Upper lobe of right lung (tissue), 1 donor: ENCODE results near the gene C2orf49. TPM values are rescaled to one million over a fixed set of nuclear protein-coding genes. Genes with fewer than 3 reads are reported as not detected.

Experiments
- ATAC-seq: fragments of 200-7000 bp; cut with Tn5 transposase; one replicate; pipeline ENCODE4 v1.9.1; 2020; ENCODE audit warnings: mild to moderate bottlenecking, moderate library complexity
- DNase-seq: peaks from one replicate; pipeline ENCODE4 v3.0.0-alpha.2; 2020
- H3K27ac ChIP-seq: fragments of 200-600 bp; one replicate; pipeline ENCODE4 v1.8.0; 2022
- H3K27me3 ChIP-seq: fragments of 200-600 bp; one replicate; pipeline ENCODE4 v1.8.0; 2022; ENCODE audit warnings: mild to moderate bottlenecking
- H3K36me3 ChIP-seq: fragments of 200-600 bp; one replicate; pipeline ENCODE4 v1.8.0; 2022
- H3K4me1 ChIP-seq: fragments of 200-600 bp; one replicate; pipeline ENCODE4 v1.8.0; 2022
- H3K4me3 ChIP-seq: fragments of 200-600 bp; one replicate; pipeline ENCODE4 v1.8.0; 2022; ENCODE audit warnings: mild to moderate bottlenecking
- H3K9me3 ChIP-seq: fragments of 200-600 bp; one replicate; pipeline ENCODE4 v1.8.0; 2022
- intact Hi-C: fragments of 100-400 bp; cut with DNase I; formaldehyde crosslinking; loops from one replicate; pipeline ENCODE4 v1.11.0; 2022
- long read RNA-seq: library from polyadenylated mRNA; unstranded; transcript quantifications from one replicate; pipeline ENCODE4 v2.0.0, GENCODE V29; 2021
- total RNA-seq: library from RNA; stranded (reverse); fragmentation: NEBNext Ultra II Directional; extraction: Animal tissue kit (Norgen Biotek cat#: 25700); gene quantifications from one replicate; pipeline ENCODE4 v1.2.1, GENCODE V29; 2021
- TF ChIP-seq, protein P1 (sequence below): fragments of 200-600 bp; IDR thresholded peaks from one replicate; pipeline ENCODE4 v1.8.0; 2022; ENCODE audit warnings: antibody characterized with exemption
- donor health status: DM: no; HTN: yes; CAD: no; lungs with severe emphysema.

Gene C2orf49
- total RNA-seq: 18.0 TPM
- long read RNA-seq, full-length matches to known transcripts: 32 of 40 reads
- long read RNA-seq, partial matches to known transcripts: 3 of 40 reads
- long read RNA-seq, other reads (novel, unspliced or antisense): 5 of 40 reads

DNA sequence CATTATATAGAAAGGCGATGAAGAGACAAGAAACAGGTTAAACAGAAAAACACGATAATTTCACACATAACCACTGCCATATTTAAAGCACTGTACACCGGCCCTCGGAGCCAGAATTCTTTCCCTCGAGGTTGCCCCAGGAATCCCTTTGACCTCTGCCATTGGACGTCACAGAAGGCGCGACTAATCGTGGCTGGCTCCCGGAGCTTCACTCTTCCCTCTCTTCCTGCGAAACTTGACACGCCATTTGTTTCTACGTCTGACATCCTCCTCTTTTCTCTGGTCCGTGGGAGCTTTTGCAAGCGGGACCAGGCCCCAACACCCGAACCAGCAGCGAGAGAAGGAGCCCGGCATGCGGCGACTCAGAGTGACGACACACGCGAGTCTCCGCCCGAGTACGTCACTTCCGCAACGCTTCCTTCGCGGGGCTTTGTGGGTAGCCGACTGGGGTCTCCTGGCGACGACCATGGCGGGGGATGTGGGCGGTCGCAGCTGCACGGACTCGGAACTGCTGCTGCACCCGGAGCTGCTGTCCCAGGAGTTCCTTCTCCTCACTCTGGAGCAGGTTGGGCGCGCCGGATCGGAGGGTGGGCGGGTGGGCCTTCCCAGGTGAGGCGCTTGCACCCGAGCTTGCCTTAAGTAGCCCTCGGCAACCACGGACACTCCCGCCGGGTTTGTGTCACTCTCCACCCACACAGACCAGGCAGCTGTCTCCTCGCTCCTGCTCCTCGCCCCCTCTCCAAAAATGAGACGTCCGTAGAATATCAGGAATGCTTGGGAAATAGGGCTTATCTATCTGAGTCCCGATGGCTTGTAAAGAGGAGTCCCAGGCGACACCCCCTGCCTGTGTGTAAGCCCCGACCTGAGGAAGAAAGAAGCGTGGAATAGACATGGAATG lies at the start of gene C2orf49:
Gene C2orf49 (plus strand): TSS at position 419 of the 898 bp plus-strand sequence. CDS start 48 bp downstream, at position 467.
- H3K9me3 ChIP-seq: no peaks in the 10 kb centered on the region
- TF ChIP-seq, protein P1, sequence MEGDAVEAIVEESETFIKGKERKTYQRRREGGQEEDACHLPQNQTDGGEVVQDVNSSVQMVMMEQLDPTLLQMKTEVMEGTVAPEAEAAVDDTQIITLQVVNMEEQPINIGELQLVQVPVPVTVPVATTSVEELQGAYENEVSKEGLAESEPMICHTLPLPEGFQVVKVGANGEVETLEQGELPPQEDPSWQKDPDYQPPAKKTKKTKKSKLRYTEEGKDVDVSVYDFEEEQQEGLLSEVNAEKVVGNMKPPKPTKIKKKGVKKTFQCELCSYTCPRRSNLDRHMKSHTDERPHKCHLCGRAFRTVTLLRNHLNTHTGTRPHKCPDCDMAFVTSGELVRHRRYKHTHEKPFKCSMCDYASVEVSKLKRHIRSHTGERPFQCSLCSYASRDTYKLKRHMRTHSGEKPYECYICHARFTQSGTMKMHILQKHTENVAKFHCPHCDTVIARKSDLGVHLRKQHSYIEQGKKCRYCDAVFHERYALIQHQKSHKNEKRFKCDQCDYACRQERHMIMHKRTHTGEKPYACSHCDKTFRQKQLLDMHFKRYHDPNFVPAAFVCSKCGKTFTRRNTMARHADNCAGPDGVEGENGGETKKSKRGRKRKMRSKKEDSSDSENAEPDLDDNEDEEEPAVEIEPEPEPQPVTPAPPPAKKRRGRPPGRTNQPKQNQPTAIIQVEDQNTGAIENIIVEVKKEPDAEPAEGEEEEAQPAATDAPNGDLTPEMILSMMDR: no peak
- H3K4me3 ChIP-seq: peak within 1 kb of the TSS; percentile 87
- intact Hi-C loops: no loop called here
- peaks cover 28% of the 10 kb centered on the region for H3K36me3 ChIP-seq
- ATAC-seq (peak; percentile 98), DNase-seq (peak; percentile 93)
- H3K27me3 ChIP-seq: no peaks in the 10 kb centered on the region
- H3K4me1 ChIP-seq: peaks cover 14% of the 10 kb centered on the region
- peak within 1 kb of the TSS; percentile 96 for H3K27ac ChIP-seq

DNA sequence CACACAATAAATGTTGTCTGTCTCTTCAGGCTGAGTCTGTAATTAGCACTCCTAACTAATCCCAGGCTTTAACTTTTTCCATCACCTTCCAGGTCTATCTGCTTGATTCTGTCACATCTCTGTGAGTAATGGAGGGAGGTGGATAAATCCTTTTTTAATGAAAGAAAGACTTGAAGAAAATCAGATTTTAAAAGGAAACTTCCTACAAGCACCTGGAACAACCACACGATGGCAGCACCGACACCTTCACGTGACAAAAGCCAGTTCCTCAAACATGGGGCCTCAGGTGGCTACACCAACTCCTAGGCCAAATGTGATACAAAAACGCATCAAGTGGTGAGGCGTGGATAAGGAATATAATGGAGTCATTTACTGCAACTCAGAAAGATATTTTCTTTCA lies 49.6 kb upstream of the C2orf49 start:
- Histone ChIP-seq H3K4me3 (no peak overlapping the region), H3K36me3 (peaks cover 70% of the 10 kb centered on the region), H3K27me3 (no peaks in the 10 kb centered on the region), H3K9me3 (no peaks in the 10 kb centered on the region), H3K27ac (no peak overlapping the region), H3K4me1 (no peaks in the 10 kb centered on the region)
- intact Hi-C loops: no loop called here
- ATAC-seq (peak; percentile 63), DNase-seq (no peak)
- TF ChIP-seq, protein P1: peak; percentile 45

DNA sequence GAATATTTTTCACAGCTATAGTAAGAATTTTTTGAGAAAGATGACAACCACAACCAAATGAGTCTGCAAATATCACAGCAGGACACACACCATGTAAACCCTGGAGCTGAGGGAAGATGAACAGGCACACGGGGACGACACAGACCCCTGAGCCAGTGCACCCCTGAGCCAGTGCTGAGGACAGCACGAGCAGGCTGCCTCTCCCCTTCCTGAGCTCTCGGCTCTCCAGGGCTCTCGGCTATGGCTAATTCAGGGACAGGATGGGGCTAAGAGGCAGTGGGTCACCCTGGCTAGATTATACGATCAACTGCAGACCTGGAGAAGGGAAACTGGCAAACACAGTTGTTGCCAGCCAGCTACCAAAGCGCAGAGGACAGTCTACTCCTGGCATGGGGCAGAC lies 49.2 kb upstream of the C2orf49 start:
- no peaks in the 10 kb centered on the region for H3K4me1 ChIP-seq
- H3K36me3 ChIP-seq: peaks cover 70% of the 10 kb centered on the region
- DNase-seq (no peak), ATAC-seq (no peak)
- no peak overlapping the region for H3K4me3 ChIP-seq
- H3K27me3 ChIP-seq: no peaks in the 10 kb centered on the region
- H3K27ac ChIP-seq: no peak overlapping the region
- TF ChIP-seq, protein P1: no peak
- intact Hi-C loops: no loop called here
- H3K9me3 ChIP-seq: no peaks in the 10 kb centered on the region

DNA sequence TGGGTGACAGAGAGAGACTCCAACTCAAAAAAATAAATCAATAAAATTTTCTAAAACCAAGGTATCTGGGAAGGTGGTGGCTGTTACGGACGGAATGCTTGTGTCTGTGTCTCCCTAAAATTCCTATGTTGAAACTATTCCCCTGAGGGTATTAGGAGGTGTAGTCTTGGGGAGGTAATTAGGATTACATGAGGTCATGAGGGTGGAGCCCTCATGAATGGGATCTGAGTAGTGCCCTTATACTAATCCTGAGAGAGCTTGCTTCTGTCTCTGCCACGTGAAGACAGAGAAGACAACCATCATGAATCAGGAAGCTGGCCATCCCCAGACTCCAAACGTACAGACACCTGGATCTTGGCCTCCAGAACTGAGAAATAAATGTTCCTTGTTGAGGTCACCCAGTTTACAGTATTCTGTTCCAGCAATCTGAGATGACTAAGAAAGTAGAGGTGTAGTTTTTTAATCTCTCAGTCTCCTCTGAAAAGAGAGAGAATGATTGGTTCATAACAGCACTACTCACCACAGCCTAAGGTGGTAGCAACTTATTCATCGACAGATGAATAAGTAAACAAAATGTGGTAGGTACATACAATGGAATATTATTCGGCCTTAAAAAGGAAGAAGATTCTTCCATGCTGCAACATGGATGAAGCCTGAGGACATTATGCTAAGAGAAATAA lies 46.2 kb upstream of the C2orf49 start:
- Histone ChIP-seq H3K36me3 (peaks cover 67% of the 10 kb centered on the region), H3K27ac (no peak overlapping the region), H3K9me3 (no peaks in the 10 kb centered on the region), H3K27me3 (no peaks in the 10 kb centered on the region), H3K4me1 (no peaks in the 10 kb centered on the region), H3K4me3 (no peak overlapping the region)
- ATAC-seq (no peak), DNase-seq (no peak)
- TF ChIP-seq, protein P1: no peak
- intact Hi-C loops: no loop called here

DNA sequence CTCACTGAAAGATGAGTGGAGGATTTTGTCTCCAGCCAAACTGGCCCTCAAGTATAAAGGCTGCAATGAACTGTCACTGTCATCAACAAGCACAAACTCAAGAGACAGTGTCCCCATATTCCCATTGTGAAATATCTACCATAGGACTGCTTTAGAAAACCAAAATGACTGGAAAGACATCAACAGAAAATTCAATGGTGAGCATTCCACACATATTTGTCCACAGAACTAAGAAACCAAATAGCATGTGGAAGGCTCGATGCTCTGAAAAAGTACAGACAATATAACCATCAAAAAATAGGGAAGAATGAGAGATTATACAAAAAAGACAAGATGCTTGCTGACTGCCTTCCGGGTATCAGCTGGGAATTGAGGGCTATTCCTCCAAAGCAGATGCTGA lies 45.4 kb upstream of the C2orf49 start:
- ATAC-seq: no peak
- TF ChIP-seq, protein P1: no peak
- H3K27me3 ChIP-seq: no peaks in the 10 kb centered on the region
- intact Hi-C loops: no loop called here
- H3K27ac ChIP-seq: no peak overlapping the region
- no peak for DNase-seq
- H3K4me1 ChIP-seq: no peaks in the 10 kb centered on the region
- H3K9me3 ChIP-seq: no peaks in the 10 kb centered on the region
- H3K4me3 ChIP-seq: no peak overlapping the region
- H3K36me3 ChIP-seq: peaks cover 71% of the 10 kb centered on the region
